Suprapubic skin (tissue), 4 donors: Measurements from ENCODE around the gene KLK3.

ENCODE experiments used
- POLR2A ChIP-seq, 2 donors: fragments of 450-650 bp; IDR thresholded peaks; one replicate each; pipeline ENCODE4 v1.6.1; 2017; ENCODE audit warnings: antibody characterized with exemption in 2 of 2, mild to moderate bottlenecking in 2 of 2, moderate library complexity in 2 of 2
- POLR2AphosphoS5 ChIP-seq, 3 donors: sonication (generic); formaldehyde crosslinking; IDR thresholded peaks; one replicate each; pipeline ENCODE4 v1.6.1; 2017; ENCODE audit warnings: antibody characterized with exemption in 3 of 3
- TF ChIP-seq, protein P1 (sequence below), 2 donors: fragments of 200-600 bp in 1 of 2; fragments of 450-650 bp in 1 of 2; sonication (generic) in 1 of 2; IDR thresholded peaks; one replicate each; pipeline ENCODE4 v1.5.1; 2016 to 2019; ENCODE audit warnings: antibody characterized with exemption in 2 of 2, mild to moderate bottlenecking in 1 of 2, moderate library complexity in 1 of 2

DNA sequence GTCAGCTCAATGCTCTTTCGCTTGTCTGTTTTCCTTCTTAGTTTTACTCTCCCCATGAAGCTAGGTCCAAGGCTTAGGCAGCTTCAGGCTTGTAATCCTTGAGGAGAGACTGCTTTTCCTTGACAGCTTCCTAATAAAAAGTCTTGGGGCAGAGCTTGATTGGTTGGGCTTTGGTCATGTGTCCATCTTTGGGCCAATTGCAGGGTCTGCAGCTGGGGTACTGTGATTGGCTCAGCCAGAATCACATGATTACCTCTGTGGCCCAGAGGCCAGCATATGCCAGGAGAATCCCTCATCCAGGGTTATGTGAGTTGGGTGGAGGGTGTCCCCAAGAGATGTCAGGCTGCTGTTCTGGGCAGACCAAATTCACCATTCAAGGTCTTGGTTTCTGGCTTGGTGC, 39.3 kb upstream of the KLK3 start:
- TF ChIP-seq, protein P1, sequence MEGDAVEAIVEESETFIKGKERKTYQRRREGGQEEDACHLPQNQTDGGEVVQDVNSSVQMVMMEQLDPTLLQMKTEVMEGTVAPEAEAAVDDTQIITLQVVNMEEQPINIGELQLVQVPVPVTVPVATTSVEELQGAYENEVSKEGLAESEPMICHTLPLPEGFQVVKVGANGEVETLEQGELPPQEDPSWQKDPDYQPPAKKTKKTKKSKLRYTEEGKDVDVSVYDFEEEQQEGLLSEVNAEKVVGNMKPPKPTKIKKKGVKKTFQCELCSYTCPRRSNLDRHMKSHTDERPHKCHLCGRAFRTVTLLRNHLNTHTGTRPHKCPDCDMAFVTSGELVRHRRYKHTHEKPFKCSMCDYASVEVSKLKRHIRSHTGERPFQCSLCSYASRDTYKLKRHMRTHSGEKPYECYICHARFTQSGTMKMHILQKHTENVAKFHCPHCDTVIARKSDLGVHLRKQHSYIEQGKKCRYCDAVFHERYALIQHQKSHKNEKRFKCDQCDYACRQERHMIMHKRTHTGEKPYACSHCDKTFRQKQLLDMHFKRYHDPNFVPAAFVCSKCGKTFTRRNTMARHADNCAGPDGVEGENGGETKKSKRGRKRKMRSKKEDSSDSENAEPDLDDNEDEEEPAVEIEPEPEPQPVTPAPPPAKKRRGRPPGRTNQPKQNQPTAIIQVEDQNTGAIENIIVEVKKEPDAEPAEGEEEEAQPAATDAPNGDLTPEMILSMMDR (IDR thresholded peaks at IDR 0.05) = no peak
- TF ChIP-seq POLR2A (IDR thresholded peaks at IDR 0.05) (no peak), POLR2AphosphoS5 (IDR thresholded peaks at IDR 0.05) (no peak)
